GM18907 (cell line): Measurements from ENCODE around the gene OR10AD1.
"Not testable (repeated sequence)": the region's sequence is repeated elsewhere in the genome, so short reads cannot be mapped to it uniquely, and the experiment has no call there.

Source experiments
- ATAC-seq: cut with Tn5 transposase; IDR thresholded peaks from one replicate; pipeline ENCODE4 v1.9.1; 2021; ENCODE audit warnings: mild to moderate bottlenecking, moderate library complexity; ENCODE audit not compliant: unreplicated experiment

The OR10AD1 gene

GRCh38 chr12:48203192-48203591, at the start of gene OR10AD1:
Gene OR10AD1 (minus strand): TSS chr12:48203292. CDS start chr12:48203292, 0 bp downstream.
- no peak for ATAC-seq

- no peak for ATAC-seq
Observed at GRCh38 chr12:48247181-48247966, 44.3 kb upstream of the OR10AD1 start.

- no peak for ATAC-seq
Observed at GRCh38 chr12:48237162-48237561, 34.1 kb upstream of the OR10AD1 start.

GRCh38 chr12:48235796-48236333, 32.8 kb upstream of the OR10AD1 start:
- ATAC-seq: no peak

- not testable (repeated sequence) for ATAC-seq
Observed at GRCh38 chr12:48231169-48231958, 28.3 kb upstream of the OR10AD1 start.

- ATAC-seq: not testable (repeated sequence)
Observed at GRCh38 chr12:48224533-48224932, 21.4 kb upstream of the OR10AD1 start.

- no peak for ATAC-seq
Observed at GRCh38 chr12:48221645-48222044, 18.6 kb upstream of the OR10AD1 start.

GRCh38 chr12:48220701-48221100, 17.6 kb upstream of the OR10AD1 start:
- ATAC-seq: no peak

GRCh38 chr12:48219631-48220030, 16.5 kb upstream of the OR10AD1 start:
- no peak for ATAC-seq

GRCh38 chr12:48216785-48217184, 13.7 kb upstream of the OR10AD1 start:
- no peak for ATAC-seq

GRCh38 chr12:48209495-48209894, 6.4 kb upstream of the OR10AD1 start:
- ATAC-seq: not testable (repeated sequence)

- ATAC-seq: no peak
Observed at GRCh38 chr12:48202766-48203165, 326 bp downstream of the OR10AD1 start.

- ATAC-seq: no peak
Observed at GRCh38 chr12:48201516-48201915, 1.6 kb downstream of the OR10AD1 start.

- ATAC-seq: no peak
Observed at GRCh38 chr12:48201091-48201490, 2.0 kb downstream of the OR10AD1 start.

- no peak for ATAC-seq
Observed at GRCh38 chr12:48199774-48200221, 3.3 kb downstream of the OR10AD1 start.

GRCh38 chr12:48198985-48199384, 4.1 kb downstream of the OR10AD1 start:
- ATAC-seq: no peak

- ATAC-seq: peak; percentile 27
Observed at GRCh38 chr12:48198672-48198971, 4.5 kb downstream of the OR10AD1 start.

- ATAC-seq: peak; percentile 99
Observed at GRCh38 chr12:48197971-48198671, 5.0 kb downstream of the OR10AD1 start.

- ATAC-seq: peak; percentile 29
Observed at GRCh38 chr12:48197549-48197970, 5.5 kb downstream of the OR10AD1 start.

GRCh38 chr12:48194799-48195201, 8.3 kb downstream of the OR10AD1 start:
- no peak for ATAC-seq

- no peak for ATAC-seq
Observed at GRCh38 chr12:48193623-48194022, 9.5 kb downstream of the OR10AD1 start.
